ENCODE measurements around the gene NR2C1.
"Not testable (repeated sequence)": the region's sequence is repeated elsewhere in the genome, so short reads cannot be mapped to it uniquely, and the experiment has no call there.

The NR2C1 gene

GRCh38 chr12:95099270-95099790 lies 25.9 kb upstream of the NR2C1 start:
- TF ChIP-seq CTCF (conservative IDR thresholded peaks at IDR 0.05; ENCODE audit: low read depth, low read length), result no peak
- no peak overlapping the region for H3K4me3 ChIP-seq (ENCODE audit: low read length)
- no peak for DNase-seq (ENCODE audit: low read depth)

- H3K4me3 ChIP-seq (ENCODE audit: low read length), result no peak overlapping the region
- DNase-seq (ENCODE audit: low read depth), result no peak
- no peak for TF ChIP-seq CTCF (conservative IDR thresholded peaks at IDR 0.05; ENCODE audit: low read depth, low read length)
Observed at GRCh38 chr12:95096852-95097251, 23.4 kb upstream of the NR2C1 start.

GRCh38 chr12:95096378-95096777 lies 23.0 kb upstream of the NR2C1 start:
- DNase-seq (ENCODE audit: low read depth), result no peak
- H3K4me3 ChIP-seq (ENCODE audit: low read length), result no peak overlapping the region
- no peak for TF ChIP-seq CTCF (conservative IDR thresholded peaks at IDR 0.05; ENCODE audit: low read depth, low read length)

- DNase-seq (ENCODE audit: low read depth); H3K4me3 ChIP-seq (ENCODE audit: low read length): not testable (repeated sequence)
Observed at GRCh38 chr12:95095866-95096265, 22.4 kb upstream of the NR2C1 start.

- TF ChIP-seq CTCF (conservative IDR thresholded peaks at IDR 0.05; ENCODE audit: low read depth, low read length), result no peak
Observed at GRCh38 chr12:95089462-95089861, 16.0 kb upstream of the NR2C1 start.

GRCh38 chr12:95088379-95088778 lies 15.0 kb upstream of the NR2C1 start:
- DNase-seq (ENCODE audit: low read depth), result no peak
- TF ChIP-seq CTCF (conservative IDR thresholded peaks at IDR 0.05; ENCODE audit: low read depth, low read length), result no peak
- no peak overlapping the region for H3K4me3 ChIP-seq (ENCODE audit: low read length)

More at GRCh38 chr12:95089462-95089861, 16.0 kb upstream of the NR2C1 start:
- H3K4me3 ChIP-seq (ENCODE audit: low read length), result no peak overlapping the region
- no peak for DNase-seq (ENCODE audit: low read depth)

- TF ChIP-seq CTCF (conservative IDR thresholded peaks at IDR 0.05; ENCODE audit: low read depth, low read length), result no peak
- no peak for DNase-seq (ENCODE audit: low read depth)
Observed at GRCh38 chr12:95085612-95086011, 12.2 kb upstream of the NR2C1 start.

GRCh38 chr12:95083938-95084337 lies 10.5 kb upstream of the NR2C1 start:
- no peak overlapping the region for H3K4me3 ChIP-seq (ENCODE audit: low read length)
- no peak for DNase-seq (ENCODE audit: low read depth)
- no peak for TF ChIP-seq CTCF (conservative IDR thresholded peaks at IDR 0.05; ENCODE audit: low read depth, low read length)

More at GRCh38 chr12:95085612-95086011, 12.2 kb upstream of the NR2C1 start:
- H3K4me3 ChIP-seq (ENCODE audit: low read length), result no peak overlapping the region
